H1 (cell line): ENCODE results near the gene EIF1AY. TPM values are rescaled to one million over a fixed set of nuclear protein-coding genes. Genes with fewer than 3 reads are reported as not detected.

Source experiments
- BACH1 ChIP-seq: IDR thresholded peaks from 2 replicates; pipeline ENCODE4 v1.6.1; 2012; ENCODE audit warnings: low read length, improper control_type of control experiment
- CBX5 ChIP-seq: fragments of 300-800, 300-1000 bp; sonication (generic); IDR thresholded peaks from 2 replicates; pipeline ENCODE4 v1.7.1; 2016; ENCODE audit warnings: antibody characterized with exemption, low read length, low read depth
- CHD7 ChIP-seq: fragments of 300-600 bp; sonication (generic); IDR thresholded peaks from 2 replicates; pipeline ENCODE4 v1.7.1; 2012; ENCODE audit warnings: low read length, moderate library complexity, mild to moderate bottlenecking, inconsistent platforms; ENCODE audit not compliant: insufficient replicate concordance
- CTCF ChIP-seq, 3 experiments: IDR thresholded peaks; 1 replicate in 2 of 3; 2 replicates in 1 of 3; pipeline versions ENCODE4 v1.5.1 to v1.6.1; 2011; ENCODE audit warnings: low read length in 3 of 3, mild to moderate bottlenecking in 3 of 3, inconsistent platforms in 2 of 3, low read depth in 1 of 3, moderate library complexity in 1 of 3; ENCODE audit not compliant: insufficient read depth in 1 of 3; ENCODE audit errors: control extremely low read depth in 1 of 3
- EGR1 ChIP-seq: IDR thresholded peaks from 2 replicates; pipeline ENCODE4 v1.6.1; 2011; ENCODE audit warnings: low read depth, low read length, borderline replicate concordance
- FOSL1 ChIP-seq: IDR thresholded peaks from 2 replicates; pipeline ENCODE4 v1.6.1; 2011; ENCODE audit warnings: mild to moderate bottlenecking, low read depth, low read length, moderate library complexity; ENCODE audit not compliant: insufficient read depth
- NANOG ChIP-seq: IDR thresholded peaks from 2 replicates; pipeline ENCODE4 v1.6.1; 2011; ENCODE audit warnings: low read length, low read depth, mild to moderate bottlenecking, inconsistent platforms; ENCODE audit not compliant: insufficient read depth, poor library complexity, severe bottlenecking
- TEAD4 ChIP-seq: IDR thresholded peaks from 2 replicates; pipeline ENCODE4 v1.6.1; 2012; ENCODE audit warnings: low read depth, low read length, inconsistent platforms, mixed read lengths
- polyA plus RNA-seq, 7 experiments: library from polyadenylated mRNA; depleted of rRNA in 3 of 7; stranded (reverse) in 5 of 7; unstranded in 2 of 7; fragments of >200 nt in 5 of 7; fragments of 200-250 nt in 2 of 7; gene quantifications; 1 replicate in 5 of 7; 2 replicates in 1 of 7; 4 replicates in 1 of 7; pipeline versions ENCODE4 v1.2.1 to v1.2.3, GENCODE V29; 2011 to 2013; ENCODE audit warnings: missing spikeins in 2 of 7, mixed read lengths in 2 of 7
- total RNA-seq: library from RNA; stranded (reverse); fragmentation: NEBNext Ultra II Directional; extraction: Animal tissue kit (Norgen Biotek cat#: 25700); gene quantifications from 2 replicates; pipeline ENCODE4 v1.2.1, GENCODE V29; 2021

Gene EIF1AY
- total and polyA plus RNA-seq, 2 of the 8 experiments (the other 6 are each of a cell fraction or from before 2014, with no cell fraction given) = 8.8 to 34.1 TPM

- no peak for TF ChIP-seq CHD7
- TF ChIP-seq CBX5 = no peak
- no peak for TF ChIP-seq BACH1
- TF ChIP-seq EGR1 = no peak
- TF ChIP-seq TEAD4 = no peak
- TF ChIP-seq CTCF (IDR thresholded peaks at IDR 0.05; ENCODE audit: control extremely low read depth in 1 of 3, insufficient read depth in 1 of 3, low read depth in 1 of 3, low read length in 3 of 3) = no peak
- TF ChIP-seq NANOG = no peak
- TF ChIP-seq FOSL1 = no peak
Measured at GRCh38 chrY:20578206-20578605, 2.6 kb downstream of the EIF1AY start (continued).
